NCI-H1092 (cell line): ENCODE data around the gene UMODL1.

Experiments
- DNase-seq: peaks from one replicate; lab custom pipeline; 2025; lab: John Stamatoyannopoulos, UW

UMODL1 gene

DNA sequence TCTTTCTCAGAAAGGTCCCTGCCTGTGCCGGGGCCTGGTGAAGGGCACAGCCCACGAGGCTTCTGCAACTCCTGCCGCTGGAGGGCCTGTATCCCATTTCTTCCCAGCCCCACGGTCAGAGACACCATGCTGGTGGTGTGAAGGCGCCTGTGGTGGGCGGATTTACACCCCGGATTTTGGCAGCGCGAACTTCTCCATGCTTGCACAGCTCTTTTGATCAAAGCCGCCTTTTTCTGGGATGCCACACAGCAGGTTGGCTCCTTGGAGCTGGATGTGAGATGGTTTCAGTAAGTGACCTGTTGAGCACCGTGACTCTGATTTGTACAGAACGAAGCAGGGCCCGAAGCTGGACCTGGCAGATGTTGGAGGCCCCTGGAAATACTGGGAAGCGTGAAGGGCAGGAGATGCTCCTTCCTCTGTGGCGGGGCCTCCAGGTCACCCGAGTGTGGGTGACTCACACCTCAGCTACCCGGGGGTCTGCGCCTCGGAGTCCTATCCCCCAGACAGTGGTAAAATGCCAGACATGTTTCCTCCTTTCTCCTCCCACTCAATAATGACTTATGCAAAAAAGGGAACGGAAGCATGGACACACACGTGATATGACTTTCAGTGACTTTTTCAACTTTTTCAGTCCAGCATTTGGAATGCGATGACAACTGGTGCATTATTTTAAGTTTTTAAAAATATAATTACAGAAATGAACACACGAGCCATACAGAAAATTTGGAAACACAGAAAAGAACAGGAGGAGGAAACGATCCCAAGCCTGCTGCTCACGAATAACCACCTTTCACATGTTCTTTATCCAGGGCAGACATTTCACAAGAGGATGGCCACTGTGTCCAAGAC lies 9.0 kb downstream of the UMODL1 start:
- DNase-seq, result no peak

DNA sequence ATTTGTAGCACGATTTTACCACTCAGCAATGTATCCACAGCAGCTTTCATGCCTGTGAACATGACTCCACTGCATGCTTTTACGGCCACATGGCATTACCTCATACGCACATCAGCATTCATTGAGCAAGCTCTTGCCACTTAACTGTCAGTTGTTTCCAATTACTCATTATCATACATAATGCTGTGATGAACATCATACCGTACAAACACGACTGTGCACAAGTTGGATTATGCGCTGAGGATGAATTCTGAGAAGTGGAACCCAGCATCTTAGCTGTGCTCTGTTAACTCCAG lies 9.6 kb downstream of the UMODL1 start:
- DNase-seq, result no peak

DNA sequence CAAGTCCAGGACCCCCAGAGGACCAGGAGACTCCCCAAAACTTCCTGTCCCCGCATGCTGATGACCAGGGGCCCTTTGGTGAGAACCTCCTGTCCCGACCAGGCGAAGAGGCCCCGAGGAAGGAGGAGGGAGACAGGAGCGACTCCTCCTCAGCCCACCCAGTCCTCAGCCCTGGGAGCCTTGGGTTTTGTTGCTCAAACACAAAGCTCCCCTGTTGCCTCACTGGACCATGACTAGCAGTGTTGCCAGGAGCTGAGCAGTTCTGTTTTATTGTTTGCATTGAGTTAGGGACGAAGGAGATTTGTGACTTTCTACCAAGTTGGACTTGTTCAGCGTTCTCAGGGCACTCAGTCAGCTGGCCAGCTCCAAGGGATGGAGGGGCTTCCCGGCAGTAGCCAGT lies 10.0 kb downstream of the UMODL1 start:
- no peak for DNase-seq

DNA sequence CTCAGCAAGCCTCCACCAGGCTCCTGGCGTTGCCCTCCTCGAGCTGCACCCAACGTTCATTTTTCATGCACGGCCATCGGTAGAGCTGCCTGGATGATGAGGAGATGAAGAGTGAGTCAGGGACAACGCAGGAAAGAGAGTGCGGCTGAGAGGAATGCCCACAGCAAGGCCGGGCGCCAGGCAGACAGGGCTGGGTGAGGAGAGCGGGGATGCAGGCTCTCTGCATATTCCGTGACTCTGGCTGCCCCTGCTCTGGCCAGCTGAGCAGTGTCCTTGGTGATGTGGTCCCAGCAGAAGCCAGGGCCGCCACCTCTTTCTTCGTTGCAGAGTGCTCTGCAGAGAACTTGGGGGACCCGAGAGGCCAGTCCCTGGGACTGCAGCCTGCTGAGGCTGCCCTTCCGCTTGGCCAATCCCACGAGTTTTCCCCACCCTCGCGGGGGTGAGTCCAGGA lies 10.8 kb downstream of the UMODL1 start:
- DNase-seq, result no peak

DNA sequence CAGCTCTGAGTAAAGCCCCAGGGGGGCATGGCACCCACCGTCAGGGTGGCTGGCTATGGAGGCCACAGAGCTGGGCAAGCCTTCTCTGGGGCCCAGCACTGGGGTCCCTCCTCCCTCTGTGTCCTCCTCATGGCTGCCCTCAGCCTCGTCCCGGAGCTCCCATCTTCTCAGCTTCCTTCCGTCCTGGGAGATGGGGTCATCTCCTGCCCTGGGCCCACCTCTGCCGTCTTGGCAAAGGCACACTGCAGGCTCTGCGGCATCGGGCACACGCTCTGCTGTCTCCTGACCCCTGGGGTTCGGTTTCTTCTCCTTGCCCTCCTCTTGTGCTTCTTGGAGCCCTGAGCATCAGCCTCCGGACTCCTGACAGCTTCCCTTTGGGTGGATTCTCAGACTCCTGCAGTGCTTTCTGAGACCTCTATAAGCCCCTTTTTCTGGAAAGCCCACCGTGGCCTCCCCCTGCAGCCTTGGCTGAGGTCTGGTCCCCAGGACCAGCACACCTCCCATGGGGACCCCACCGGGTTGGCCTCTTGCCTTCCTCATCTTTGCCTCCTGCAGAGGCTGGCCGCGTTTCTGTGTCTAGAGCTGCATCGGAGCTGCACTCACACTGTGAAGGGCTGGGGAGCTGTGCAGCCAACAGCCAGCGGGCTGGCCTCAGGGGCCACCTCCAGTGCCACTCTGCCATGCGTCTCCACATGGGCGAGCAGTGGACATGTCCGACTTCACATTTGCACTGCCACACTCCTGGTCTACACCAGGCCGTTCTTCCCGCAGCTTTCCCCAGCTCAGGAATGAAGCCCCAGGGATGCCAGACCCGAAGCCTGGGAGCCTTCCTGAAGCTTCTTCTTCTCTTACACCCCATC lies 11.6 kb downstream of the UMODL1 start:
- no peak for DNase-seq

DNA sequence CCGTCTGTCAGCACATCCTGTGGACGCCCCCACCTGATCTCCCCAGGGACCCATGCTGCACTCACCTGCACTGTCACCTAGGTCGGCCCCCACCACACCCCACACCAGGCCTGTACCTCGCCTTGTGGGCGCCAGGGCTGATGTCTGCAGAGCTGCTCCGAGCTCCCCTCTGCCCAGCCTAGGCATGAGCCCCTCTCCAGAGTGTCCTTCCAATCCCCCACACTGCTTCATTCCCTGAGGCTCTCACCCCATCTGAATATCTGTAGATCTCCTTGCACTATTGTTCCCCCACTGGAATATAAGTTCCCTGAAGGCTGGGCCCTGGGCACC lies 12.2 kb downstream of the UMODL1 start:
- DNase-seq, result no peak

DNA sequence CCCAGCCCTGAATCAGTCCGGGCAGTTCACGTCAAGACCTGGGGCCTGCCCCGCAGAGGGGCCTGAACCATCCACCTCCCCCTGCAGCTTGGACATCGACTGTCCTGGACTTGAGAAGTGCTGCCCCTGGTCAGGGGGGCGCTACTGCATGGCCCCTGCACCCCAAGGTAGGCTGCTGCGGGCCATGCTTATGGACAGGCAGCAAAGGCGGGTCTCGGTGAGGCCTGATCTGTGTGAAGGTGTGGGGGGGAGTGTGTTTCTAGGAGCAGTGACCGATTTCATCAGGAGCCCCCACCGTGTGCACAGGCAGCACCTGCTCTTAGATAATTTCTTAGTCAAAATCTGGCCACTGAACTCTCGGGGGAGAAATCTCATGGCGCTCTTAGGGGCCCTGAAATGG lies 13.0 kb downstream of the UMODL1 start:
- DNase-seq, result no peak

DNA sequence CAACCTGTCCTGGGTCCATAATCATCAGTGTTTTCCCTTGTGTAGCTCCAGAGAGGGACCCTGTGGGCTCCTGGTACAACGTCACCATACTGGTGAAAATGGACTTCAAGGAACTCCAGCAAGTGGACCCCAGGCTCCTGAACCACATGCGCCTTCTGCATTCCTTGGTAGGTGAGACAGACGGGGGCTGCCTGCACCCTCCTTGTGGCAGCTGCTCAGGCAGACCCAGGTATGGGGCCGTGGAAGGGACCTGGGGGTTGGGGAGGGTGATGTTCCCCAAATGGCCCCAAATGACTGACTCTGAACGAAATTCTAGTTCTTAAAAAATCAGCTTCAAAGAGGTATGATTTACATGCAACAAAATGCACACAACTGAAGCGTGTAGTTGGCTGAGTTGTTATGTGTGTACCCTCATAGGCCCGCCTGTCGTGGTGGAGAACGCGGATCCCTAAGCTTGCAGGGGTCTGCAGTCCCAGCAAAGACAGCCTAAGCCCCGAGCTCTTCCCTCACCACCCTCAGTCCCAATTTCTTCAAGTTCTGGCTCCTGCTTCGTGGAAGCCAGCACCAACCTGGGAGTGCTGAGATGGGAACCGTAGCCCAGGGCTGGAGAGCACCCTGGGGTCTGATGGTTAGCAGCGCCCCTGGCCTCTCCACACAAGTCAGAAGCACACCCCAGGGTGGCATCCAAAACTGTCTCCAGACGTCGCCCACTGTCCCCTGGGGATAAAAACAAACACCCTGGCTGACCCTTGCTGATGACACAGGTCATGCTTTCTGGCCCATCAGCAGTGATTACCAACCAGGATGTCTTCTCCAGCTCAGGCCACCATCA lies 14.3 kb downstream of the UMODL1 start:
- no peak for DNase-seq

DNA sequence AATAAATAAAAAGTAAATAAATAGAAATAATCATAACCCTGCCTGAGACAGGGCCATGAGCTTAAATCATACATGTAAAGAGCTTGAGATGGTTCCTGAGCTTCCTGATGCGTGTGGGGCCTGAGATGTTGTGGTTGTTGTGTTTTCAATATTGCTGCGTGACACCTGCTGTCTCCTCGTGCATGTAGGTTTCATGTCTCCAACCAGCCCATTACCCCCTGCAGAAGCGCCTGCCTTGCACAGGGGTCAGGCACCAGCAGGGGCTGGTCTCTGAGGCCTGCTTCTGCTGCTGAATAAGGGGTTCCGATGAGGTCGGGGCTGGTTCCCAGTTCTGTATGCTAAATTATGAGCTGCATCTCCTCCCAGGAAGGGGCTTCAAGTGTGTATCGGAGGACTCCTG lies 15.9 kb downstream of the UMODL1 start:
- no peak for DNase-seq

DNA sequence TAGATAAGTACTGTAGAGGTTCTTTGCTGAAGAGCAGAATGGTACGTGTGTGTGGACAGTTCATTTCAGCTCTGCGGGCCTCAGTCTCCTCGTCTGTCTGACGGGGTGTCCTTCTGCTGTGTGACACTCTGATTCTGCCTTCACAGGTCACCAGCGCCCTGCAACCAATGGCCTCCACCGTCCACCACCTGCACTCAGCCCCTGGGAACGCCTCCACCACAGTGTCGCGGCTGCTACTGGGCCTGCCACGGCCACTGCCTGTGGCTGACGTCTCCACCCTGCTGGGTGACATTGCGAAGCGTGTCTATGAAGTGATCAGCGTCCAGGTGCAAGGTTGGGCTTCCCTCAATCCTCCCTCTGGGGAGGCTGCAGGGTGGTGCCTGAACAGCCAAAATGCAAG lies 17.0 kb downstream of the UMODL1 start:
- no peak for DNase-seq

DNA sequence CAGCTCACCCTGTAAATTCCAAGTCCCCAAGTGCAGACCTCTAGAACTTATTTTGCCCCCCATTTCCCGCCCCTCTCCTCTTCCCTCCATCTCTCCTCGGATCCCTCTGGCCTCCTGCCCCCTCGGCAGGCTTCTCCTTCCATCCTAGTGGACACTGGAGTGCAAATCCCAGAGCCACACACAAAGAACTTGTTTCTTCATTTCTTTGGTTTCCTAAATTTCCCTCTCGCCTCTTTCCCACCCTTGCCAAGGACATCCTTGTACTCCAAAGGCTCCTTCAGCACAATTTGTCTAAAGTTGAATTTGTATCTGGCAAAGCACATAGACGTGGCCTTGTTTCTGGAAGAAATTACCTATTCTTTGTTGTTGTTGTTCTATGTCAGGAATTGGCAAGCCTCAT lies 17.5 kb downstream of the UMODL1 start:
- no peak for DNase-seq

DNA sequence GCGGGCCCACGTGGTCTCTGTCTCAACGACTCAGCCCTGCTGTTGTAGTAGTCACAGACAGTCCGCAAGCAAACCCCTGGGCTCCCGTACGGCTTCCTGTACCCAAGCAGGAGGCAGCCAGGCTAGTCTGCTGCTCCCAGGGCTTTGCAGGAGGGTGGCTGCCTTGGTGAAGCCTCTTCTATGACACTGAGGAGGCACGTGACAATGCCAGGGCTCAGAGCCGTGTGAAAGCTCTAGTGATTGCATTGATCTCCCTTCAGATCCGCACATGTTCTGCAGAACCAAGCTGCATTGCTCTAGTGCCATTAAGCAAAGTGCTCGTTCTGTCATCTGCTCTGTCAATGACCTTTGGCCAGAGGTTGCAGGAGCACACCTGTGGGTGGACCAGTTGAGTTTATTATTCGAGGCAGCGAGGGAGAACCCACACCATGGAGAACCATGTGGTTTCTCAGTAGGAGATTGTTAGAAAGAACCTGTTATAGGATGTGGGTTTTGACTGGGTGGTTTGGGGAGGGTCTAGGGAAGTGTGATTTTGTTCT lies 18.0 kb downstream of the UMODL1 start:
- DNase-seq, result no peak

DNA sequence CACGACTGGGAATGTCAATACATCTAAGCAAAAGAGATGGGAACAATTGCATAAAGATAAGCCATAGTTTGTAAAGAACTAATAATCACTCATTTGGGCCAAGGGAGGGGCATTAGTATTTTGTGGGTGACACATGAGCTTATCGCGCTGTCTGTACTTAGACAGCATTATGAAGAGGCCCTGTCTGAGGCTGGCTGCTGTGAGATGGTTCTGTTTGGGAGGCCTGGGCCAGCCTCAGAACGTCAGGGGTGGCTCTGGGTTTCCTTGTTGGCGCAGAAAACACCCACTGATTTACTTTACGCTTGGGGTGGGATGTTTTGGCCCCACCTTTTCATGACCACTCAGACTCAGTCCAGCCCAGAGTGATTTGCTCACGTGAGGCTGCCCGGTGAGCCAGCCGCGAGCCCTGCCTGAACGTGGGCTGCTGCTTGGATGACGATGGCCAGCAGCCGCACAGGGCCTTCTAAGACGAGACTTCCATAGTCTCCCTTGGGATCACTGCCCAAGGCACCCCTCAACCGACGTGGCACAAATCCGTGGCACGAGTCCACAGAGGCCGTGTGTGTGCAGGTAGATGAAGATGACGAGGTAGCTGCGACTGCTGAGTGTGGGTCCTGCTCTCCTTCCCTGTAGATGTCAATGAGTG lies 18.7 kb downstream of the UMODL1 start:
- DNase-seq, result no peak

DNA sequence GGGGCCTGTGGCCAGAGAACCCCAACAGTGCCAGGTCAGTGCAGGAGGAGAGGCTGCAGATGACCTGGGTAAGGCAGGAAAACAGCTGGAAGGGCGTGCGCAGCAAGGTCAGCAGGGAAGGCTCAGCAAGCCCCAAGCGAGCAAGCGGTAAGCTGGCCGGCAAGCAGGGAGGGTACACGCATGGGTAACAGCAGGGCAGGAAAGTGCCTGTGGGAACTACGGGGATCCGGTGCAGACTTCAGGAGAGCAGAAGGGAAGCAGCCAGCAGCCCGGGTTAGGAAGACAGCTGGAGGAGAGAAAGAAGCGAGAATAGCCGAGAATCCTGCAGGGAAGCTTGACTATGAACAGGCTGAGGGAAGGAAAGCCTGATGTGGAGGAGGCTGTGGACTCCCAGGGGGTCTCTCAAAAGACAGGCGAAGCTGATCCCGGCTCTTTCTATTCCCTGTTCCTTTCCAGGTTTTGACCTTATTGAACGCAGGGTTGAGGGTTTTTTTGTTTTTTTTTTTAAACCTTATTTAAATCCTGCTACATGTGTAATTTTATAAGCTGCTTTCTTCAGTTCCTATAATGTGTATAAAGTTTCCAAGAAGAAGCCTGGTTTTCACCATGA lies 20.9 kb downstream of the UMODL1 start:
- no peak for DNase-seq

DNA sequence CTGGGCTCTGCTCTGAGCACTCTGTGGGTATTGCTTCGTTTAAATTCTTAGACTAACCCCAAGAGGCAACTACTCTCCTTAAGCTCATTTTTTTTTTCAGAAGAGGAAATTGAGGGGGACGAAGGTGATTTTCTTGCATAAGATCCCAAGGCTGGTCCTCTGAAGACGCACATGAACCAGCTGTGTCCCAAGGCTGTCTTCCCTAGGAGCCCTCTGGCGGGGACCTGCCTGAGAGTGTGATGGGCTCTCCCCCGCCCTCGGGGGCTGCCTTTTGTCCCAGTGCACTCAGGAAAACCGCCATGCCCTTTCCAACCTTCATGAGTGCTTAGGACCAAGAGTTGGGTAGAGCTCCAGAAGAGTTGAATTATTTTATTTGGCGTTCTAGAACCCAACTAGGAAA lies 21.7 kb downstream of the UMODL1 start:
- DNase-seq, result no peak

DNA sequence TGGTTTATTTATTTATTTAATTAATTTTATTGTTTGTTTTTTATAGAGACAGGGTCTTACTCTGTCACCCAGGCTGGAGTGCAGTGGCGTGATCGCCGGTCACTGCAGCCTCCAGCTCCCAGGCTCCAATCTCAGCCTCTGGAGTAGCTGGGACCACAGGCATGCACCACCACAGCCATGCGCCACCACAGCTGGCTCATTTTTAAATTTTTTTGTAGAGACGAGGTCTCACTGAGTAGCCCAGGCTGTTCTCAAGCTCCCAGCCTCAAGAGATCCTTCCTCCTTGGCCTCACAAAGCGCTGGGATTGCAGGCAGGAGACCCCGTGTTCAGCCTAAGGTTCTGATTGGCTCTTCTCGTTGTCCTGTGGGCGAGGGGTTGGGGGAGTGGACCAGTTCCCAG lies 22.1 kb downstream of the UMODL1 start:
- no peak for DNase-seq

DNA sequence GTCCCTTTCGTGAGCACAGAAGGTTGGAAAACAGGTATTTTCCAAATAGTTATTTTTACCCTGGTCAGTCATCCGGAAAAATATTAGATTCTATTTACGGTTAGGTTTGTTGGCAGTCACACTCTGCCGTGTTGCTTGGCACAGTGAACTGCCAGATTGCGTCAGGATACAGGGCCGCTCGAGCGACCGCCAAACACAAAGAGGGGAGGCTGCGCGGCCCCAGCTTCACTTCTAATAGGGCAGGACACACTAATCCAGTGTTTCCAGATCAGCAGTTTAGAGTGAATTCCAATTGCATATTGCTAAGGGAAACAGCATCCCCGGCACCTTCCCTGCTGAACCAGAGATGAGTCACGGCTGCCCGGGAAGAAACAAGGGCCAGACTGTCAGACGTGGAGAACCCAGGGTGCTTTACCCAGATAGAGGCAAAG lies 22.9 kb downstream of the UMODL1 start:
- DNase-seq, result no peak

DNA sequence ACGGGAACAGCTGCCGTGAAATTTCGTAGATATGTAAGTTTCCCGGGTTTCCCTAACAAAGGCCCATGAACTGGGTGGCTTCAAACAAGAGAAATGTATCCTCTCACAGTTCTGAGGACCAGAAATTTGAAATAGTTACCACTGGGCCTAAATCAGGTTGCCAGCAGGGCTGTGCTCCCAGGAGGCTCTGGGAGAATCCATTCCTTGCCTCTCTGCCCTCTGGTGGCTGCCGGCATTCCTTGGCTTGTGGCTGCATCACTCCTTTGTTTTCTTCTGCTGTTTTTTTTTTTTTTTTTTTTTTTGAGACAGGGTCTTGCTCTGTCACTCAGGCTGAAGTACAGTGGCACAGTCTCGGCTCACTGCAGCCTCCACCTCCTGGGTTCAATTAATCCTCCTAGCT lies 23.7 kb downstream of the UMODL1 start:
- no peak for DNase-seq

DNA sequence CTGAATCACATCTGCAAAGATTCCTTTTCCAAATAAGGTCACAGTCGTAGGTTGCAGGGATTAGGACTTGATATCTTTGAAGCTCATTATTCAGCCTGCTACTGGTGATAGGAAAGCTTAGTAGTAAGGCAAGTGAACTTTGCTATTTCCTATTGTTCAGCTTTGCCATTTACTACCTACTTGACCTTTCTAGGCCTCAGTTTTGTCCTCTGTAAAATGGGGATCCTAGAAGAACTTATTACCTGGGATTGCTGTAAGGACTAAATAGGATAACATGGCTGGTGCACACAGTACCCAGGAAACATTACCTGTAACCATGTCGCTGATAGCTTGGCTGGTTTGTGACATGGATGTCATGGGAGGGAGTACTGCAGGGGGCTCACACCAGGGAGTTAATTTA lies 24.5 kb downstream of the UMODL1 start:
- DNase-seq, result no peak

DNA sequence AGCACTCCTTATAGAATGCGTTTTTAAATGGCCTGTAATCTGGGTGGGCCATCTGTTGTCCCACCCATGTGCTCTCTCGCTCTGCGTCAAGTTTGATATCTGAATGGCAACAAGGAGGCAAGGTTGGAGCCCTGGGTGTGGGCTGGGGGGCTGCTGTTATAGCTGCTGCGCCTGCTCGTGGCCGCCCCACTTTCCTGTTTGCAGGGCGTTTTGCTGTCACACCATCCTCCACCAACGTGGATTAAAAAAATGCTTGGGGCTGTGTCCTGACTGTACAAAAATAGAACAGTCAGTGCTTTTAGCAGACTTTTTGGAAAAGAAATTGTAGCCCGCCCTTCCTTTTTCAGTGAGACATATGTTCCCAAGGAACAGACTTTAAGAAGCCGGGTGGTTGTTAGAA lies 25.4 kb downstream of the UMODL1 start:
- no peak for DNase-seq

DNA sequence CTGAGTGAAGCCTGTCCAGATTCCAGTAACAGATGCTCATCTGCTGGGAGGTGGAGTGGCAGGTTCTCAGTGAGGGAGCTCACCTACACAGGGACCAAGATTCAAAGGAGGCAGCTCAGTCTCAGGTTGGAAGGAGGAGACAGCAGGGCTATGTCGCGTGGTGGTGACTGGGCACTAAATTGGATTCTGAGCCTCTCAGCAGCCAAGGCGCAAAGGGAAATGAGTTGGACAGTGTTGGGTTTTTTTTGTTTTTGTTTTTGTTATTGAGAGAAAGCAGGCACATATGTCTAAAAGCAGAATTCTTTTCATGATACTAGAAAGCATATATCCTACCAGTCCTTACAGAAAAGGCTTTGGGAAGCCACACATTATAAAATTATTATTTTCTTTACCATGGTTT lies 26.2 kb downstream of the UMODL1 start:
- no peak for DNase-seq
